Kidney epithelial cell (primary cell): Measurements from ENCODE around the gene DOCK11. TPM values are rescaled to one million over a fixed set of nuclear protein-coding genes. Genes with fewer than 3 reads are reported as not detected.

Experiments
- DNase-seq: peaks from one replicate; pipeline ENCODE4 v3.0.0-alpha.2; 2010; ENCODE audit warnings: low read depth
- H3K27me3 ChIP-seq: 2 replicates; pipeline ENCODE4 v1.6.0; 2011; ENCODE audit warnings: low read length; ENCODE audit not compliant: control insufficient read depth, insufficient read depth
- H3K36me3 ChIP-seq: 2 replicates; pipeline ENCODE4 v1.5.1; 2011; ENCODE audit warnings: low read length; ENCODE audit not compliant: control insufficient read depth, insufficient read depth
- H3K4me3 ChIP-seq: 2 replicates; pipeline ENCODE4 v1.5.1; 2011; ENCODE audit warnings: low read depth, mild to moderate bottlenecking, control low read depth, low read length
- CTCF ChIP-seq: IDR thresholded peaks from 2 replicates; pipeline ENCODE4 v1.5.1; 2011; ENCODE audit warnings: mild to moderate bottlenecking, moderate library complexity, low read length, control low read depth, inconsistent platforms; ENCODE audit not compliant: insufficient read depth, poor library complexity, severe bottlenecking
- total RNA-seq: library from RNA; depleted of rRNA; stranded (reverse); fragments of >200 nt; gene quantifications from 2 replicates; pipeline ENCODE4 v1.2.3, GENCODE V29; 2015

Gene DOCK11
- total RNA-seq, 1 donor from 2014 or later, result 10.9 TPM

- no peaks in the 10 kb centered on the region for H3K27me3 ChIP-seq
- DNase-seq, result no peak
- TF ChIP-seq CTCF, result no peak
Observed at GRCh38 chrX:118513120-118513898, 17.7 kb downstream of the DOCK11 start.

GRCh38 chrX:118519411-118520215, 24.0 kb downstream of the DOCK11 start:
- no peak for DNase-seq
- Histone ChIP-seq H3K36me3 (no peaks in the 10 kb centered on the region), H3K4me3 (no peak overlapping the region), H3K27me3 (no peaks in the 10 kb centered on the region)
- no peak for TF ChIP-seq CTCF

More at GRCh38 chrX:118513120-118513898, 17.7 kb downstream of the DOCK11 start:
- no peaks in the 10 kb centered on the region for H3K36me3 ChIP-seq
- no peak overlapping the region for H3K4me3 ChIP-seq

GRCh38 chrX:118520216-118521206, 24.9 kb downstream of the DOCK11 start:
- Histone ChIP-seq H3K36me3 (no peaks in the 10 kb centered on the region), H3K4me3 (no peak overlapping the region), H3K27me3 (no peaks in the 10 kb centered on the region)
- no peak for DNase-seq
- TF ChIP-seq CTCF, result no peak

GRCh38 chrX:118521435-118521834, 25.8 kb downstream of the DOCK11 start:
- DNase-seq, result no peak

More at GRCh38 chrX:118521435-118521834, 25.8 kb downstream of the DOCK11 start:
- Histone ChIP-seq H3K4me3 (no peak overlapping the region), H3K36me3 (no peaks in the 10 kb centered on the region), H3K27me3 (no peaks in the 10 kb centered on the region)
- TF ChIP-seq CTCF, result no peak
